ENCODE results near the gene G6PC3.

G6PC3 gene

DNA sequence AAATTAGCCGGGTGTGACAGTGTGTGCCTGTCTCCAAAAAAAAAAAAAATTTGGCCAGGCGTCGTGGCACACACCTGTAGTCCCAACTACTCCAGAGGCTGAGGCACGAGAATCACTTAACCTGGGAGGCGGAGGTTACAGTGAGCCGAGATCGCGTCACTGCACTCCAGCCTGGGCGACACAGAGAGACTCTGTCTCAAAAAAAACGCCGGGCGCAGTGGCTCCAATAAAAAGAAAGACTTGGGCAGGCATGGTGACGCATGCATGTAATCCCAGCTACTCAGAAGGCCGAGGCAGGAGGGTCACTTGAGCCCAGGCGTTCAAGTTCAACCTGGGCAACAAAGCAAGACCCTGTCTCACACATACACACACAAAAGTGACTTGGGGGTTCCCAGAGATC lies 7.7 kb upstream of the G6PC3 start:
- no peak for DNase-seq

DNA sequence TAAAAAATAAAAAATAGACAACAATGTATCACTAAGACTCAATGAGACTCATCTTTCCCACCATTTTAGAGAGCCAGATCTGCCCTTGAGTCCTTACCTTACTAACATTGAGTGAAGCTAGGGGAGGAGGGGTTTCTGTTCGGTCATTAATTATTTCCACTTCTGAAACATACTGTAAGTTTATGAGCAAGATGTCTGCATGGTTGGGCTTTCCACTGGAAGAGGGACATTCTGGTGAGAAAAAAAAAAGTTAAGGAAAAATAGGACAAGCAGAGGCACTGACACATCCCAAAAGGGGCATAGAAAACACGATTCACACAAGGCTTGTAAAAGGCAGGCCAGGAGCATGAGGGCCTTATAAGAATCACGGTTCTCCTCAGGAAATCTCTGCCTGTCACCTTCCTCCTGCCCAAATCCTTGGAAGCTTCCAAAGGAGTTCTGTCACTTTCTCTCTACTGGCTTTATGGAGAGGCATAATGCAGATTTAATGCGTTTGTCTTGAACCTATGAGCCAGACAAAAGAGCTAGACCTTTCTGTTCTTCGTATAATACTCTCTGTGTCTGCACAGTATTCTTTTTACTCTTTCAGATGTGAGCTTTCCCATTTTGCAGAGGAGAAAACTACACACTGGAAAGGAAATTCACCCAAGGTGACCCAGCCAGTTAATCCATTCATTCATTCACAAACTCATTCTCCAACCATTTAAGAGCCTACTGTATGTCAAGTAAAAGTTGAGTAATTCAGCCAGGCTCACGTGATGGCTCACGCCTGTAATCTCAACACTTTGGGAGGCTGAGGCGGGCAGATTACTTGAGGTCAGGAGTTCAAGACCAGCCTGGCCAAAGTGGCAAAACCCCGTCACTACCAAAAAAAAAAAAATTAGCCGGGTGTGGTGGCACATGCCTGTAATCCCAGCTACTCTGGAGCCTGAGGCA lies 6.6 kb upstream of the G6PC3 start:
- DNase-seq, result no peak

- DNase-seq, result no peak
These were observed 4.8 kb upstream of the G6PC3 start for GRCh38 chr17:44065668-44066203.

DNA sequence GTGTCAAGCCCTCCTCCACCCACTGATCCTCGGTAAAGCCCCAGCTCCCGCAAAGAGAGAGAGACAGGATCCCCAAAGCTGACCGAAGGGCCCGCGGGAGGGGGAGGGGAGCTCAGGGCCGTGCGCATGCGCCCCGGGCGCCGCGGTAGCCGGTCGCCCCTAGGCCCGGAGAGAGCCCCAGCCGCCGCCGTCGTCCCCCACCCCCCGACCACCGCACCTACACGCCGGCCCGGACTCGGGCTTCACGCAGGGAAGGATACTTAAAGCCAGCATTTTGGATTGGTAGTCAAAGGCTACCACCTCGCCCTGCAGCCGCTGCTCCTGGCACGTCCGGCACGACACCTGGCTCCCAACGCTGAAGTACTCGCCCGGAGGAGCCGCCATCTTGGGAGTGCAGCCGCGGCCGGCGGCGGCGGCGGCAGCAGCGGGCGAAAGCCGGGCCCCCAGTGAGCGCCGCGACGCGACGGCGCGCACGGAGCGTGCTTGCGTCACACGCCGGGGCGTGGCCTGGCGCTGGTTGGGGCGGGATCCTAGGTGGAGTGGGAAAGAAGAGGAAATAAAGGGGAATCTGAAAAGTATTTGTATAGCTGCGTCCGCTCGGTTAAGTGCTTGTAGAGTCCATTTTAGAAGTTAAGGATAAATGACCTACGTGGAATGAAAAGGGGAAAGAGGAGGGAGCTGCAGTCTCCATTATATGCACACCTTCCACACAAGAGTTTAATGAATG lies 4.2 kb upstream of the G6PC3 start, which contains the start of gene LSM12:
LSM12 (minus strand) TSS at position 468 of the 727 bp plus-strand sequence; CDS start at position 384, 84 bp downstream.
- DNase-seq, result peak; percentile 87

DNA sequence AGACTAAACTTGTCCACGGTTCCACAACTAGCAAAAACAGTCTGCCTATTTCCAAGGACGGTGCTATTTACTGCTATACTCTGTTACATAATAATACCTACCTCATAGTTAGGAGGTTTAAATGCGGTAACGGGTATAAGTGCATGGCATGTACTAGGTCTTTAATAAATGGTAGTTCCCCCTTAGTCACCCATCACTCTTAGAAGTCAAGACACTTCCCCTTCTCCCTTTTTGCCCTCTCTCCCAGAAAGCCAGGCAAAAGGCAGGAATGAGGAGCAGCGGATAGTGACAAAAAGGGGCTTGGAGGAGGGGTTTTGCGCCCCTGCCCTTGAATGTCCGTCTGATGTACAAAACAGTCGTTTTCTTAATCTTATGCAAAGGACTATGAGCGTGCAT lies 3.0 kb upstream of the G6PC3 start:
- no peak for DNase-seq

DNA sequence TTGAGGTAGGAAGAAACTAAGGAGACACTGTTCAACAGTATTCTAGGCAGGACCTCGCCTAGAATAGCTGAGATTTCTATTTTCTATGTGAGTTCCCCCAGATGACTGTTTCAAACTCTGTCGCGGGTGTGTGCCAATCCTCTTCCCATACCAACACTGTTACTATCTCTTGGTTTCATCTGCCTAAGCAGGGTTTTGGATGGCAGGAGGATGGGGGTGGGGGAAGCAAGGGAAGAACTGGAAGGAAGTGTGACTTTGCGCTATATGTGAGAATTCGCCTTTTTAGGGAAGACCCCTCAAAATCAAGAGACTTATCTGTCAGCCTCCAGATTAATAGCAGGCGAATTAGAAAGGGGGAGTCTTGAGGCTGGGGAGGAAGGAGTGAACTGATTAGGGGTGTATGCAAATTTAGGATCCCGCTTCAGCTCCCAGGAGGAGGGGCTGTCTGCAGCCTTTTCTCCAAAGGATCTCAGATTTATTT lies 521 bp upstream of the G6PC3 start:
- peak; percentile 24 for DNase-seq

DNA sequence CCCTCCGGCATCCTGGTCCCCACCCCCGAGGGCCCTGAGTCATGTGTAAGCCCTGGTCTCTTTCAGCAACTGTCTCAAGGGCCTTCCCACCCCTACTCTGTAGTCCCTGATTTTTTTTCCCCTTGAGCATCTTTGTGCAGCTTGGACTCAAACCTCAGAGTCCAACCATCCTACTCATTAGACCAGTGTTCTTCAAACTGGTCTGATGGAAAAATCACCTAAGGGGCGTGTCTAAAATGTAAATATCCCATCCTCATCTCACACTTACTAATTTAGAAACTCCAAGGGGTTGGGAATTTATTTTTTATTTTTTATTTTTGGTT lies 624 bp downstream of the G6PC3 start:
- no peak for DNase-seq

- DNase-seq, result no peak
These were observed 1.2 kb downstream of the G6PC3 start for GRCh38 chr17:44071772-44072171.

- no peak for DNase-seq
These were observed 3.8 kb downstream of the G6PC3 start for GRCh38 chr17:44074231-44074910.

GRCh38 chr17:44074911-44075285 lies 4.4 kb downstream of the G6PC3 start:
- no peak for DNase-seq

GRCh38 chr17:44075598-44076293 lies 5.2 kb downstream of the G6PC3 start:
- DNase-seq, result no peak

DNA sequence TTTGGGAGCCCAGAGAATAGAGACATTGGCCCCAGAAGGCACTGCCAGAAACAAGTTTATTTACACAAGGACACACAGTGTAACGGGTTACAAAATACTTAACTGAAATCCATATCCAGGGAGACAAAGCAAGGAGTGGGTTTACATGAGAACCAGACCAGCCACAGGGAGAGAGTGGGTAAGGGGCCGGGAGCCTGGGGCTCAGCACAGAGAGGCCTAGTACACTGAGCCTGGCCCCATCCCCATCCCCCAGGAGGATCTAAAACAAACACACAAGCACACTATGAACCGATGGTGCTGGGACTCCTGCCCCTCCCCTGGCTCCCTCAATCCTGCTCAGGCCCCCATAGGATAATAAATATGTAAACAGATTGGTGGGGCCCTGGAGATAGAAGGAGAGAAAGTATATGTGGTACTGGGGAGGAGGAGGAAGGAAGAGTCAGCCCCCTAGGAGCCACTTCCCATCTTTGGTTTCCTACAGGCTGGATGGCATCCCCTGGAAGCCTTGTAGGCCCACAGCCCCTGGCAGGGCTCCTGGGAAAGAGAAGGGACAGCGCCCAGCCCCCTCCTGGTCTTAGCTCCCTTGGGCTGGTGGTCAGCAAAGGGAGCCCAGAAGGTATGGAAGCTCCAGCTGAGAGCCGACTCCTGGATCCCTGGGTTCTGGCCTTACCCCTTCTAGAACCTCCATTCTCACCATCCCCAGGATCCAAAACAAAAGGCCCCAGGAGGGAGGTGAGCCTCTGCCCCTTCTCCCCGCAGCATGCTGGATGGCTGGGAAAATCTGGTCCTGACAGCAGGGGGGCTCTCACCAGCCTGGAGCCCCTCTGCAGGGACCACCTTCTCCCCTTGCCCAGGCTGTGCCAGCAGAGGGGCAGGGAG lies 6.4 kb downstream of the G6PC3 start:
- no peak for DNase-seq

GRCh38 chr17:44077595-44077909 lies 7.0 kb downstream of the G6PC3 start:
- no peak for DNase-seq

DNA sequence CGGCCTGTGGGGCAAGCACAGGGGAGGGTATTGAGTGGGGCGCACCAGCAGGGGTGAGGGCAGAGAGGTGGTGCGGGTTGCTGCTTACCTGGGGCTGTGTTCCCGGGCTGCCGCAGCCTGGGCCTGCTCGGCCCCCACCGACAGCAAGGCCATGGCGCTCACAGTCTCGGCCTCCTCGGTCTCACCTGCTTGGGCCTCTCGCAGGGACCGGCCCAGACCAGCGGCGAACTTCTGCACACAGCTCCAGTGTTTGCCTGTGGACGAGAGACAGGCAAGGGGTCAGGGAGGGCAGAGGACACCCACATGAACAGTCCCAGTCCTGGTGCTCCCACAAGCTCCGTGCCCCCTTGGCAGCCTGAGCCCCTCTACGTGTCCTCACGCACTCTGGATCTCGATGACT lies 7.9 kb downstream of the G6PC3 start:
- DNase-seq, result no peak

DNA sequence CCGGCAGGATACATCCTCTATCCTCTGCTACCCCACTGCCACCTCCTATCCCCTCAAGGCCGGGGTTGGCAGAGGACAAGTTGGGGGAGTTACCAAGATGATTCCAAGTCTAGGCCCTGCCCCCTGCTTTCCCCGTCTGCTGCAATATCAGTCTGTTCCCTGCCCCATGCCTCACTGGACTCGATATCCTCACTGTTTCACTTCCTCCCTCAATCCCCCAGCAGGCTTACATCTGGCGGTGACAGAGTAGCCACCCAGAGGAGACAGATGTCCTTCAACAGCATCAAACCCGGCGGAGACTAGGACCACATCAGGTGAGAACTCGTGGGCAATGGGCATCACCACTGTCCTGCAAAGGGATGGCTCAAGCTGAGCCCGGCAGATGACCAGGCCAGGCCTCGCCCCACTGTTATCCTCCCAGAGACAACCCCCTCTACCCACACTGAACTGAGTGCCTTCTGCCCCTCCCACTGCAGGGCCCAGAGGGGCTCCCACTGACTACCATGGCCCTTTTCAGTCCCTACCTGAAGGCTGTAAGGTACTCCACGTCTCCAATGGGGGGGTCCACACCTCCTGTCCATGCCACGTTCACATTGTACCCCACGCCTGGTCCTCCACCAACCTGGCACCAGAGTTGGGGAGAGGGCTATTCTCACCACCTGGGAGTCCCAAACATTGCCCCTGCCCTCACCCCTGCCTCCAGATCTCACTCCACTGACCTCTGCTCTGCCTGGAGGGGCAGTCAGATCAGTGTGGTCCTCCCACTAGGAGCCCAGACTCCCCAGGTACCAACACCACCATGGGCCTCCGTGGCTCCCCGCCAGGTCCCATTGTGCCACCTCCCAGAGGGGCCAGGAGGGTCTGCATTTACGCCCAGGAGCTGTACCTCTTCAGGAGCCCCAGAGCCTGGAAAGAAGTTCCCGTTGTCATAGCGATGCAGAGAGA lies 9.6 kb downstream of the G6PC3 start:
- DNase-seq, result no peak

DNA sequence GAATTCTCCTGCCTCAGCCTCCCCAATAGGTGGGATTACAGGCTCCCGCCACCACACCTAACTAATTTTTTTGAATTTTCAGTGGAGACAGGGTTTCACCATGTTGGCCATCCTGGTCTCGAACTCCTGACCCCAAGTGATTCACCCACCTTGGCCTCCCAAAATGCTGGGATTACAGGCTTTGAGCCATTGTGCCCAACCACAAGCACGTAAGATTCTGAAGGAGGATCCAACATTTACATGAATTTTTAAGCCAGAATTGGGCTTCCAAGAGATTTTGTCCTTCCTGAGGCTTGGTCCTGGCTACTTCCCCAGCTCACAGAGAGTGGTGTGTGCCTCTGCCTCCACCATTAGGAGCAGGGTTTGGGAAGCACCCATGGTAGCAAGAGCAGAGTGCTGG lies 11.1 kb downstream of the G6PC3 start:
- no peak for DNase-seq

DNA sequence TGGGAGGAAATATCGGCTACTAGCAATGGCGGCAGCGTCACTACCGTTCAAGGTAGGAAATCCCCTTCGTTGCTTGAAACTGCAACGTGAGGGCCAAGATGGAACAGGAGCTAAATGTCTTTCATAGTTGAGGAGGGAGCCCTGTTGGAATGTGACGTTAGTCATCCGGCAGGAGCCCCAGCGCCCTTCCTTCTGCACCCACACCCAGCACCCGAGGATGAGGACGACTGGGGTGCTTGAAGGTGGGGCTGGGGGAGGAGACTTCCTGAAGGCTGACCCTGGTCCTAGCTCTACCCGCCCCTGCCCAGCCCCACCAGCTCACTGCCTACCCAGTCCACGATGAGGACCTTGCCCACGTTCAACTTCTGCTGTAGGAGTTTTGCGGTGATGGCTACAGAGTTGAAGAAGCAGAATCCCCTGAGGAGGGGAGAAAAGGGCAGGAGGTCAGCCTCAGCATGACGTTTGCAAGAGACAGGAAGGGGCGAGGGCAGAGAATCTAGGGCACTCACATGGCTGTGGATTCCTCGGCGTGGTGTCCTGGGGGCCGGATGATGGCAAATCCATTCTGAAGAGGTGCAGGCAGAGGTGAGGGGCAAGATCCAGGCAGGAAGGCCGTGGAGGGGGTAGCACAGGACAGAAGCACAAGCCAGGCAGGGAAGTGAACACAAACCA lies 11.9 kb downstream of the G6PC3 start:
- DNase-seq, result no peak

DNA sequence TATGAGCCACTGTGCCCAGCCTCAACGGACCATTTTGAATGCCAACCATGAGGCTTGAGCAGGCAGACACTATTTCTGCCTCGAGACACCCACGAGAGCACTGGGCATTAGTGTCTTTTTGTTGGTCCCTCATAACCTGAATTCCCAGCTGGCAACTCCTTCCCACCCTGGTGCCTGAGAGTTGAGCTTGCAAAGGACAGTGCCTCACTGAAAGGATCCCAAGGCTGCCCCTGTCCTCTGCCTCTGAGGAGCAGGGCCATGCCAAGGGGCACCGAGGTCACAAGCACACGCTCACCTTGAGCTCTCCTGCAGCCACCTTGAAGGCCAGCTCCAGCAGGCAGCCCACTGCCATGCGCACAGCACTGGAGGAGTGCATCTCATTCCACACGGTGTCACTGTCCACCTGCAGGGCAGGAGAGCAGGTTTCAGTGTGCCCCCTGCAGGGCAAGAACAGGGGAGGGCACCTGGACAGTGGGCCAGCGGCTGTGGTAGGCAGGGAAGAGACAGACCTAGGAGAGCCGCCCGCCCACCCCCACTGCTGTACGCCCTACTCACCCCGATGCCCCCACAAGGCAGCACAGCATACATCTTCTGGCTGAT lies 12.8 kb downstream of the G6PC3 start:
- no peak for DNase-seq

- DNase-seq, result no peak
These were observed 13.6 kb downstream of the G6PC3 start for GRCh38 chr17:44084131-44084538.

- DNase-seq, result no peak
These were observed 14.4 kb downstream of the G6PC3 start for GRCh38 chr17:44084921-44085320.

All from NCI-H510A treated with DMSO at 0.1 percent for 48 hours (cell line).